Mononuclear cell (primary cell): ENCODE measurements around the gene RNASE9. TPM values are rescaled to one million over a fixed set of nuclear protein-coding genes. Genes with fewer than 3 reads are reported as not detected.
"Not testable (repeated sequence)": the region's sequence is repeated elsewhere in the genome, so short reads cannot be mapped to it uniquely, and the experiment has no call there.

Source experiments
- H3K27me3 ChIP-seq: 2 replicates; pipeline ENCODE4 v1.6.0; 2011; ENCODE audit warnings: low read length, control low read depth; ENCODE audit not compliant: insufficient read depth
- H3K4me1 ChIP-seq: 2 replicates; pipeline ENCODE4 v1.5.1; 2011; ENCODE audit warnings: mild to moderate bottlenecking, low read length, control low read depth; ENCODE audit not compliant: insufficient read depth
- H3K4me3 ChIP-seq: 2 replicates; pipeline ENCODE4 v1.5.1; 2011; ENCODE audit warnings: mild to moderate bottlenecking, low read length, moderate library complexity
- H3K9me3 ChIP-seq: 2 replicates; pipeline ENCODE4 v1.5.1; 2011; ENCODE audit warnings: low read depth, mild to moderate bottlenecking, control low read depth, low read length
- total RNA-seq: library from RNA; depleted of rRNA; stranded (reverse); fragments of >200 nt; gene quantifications from one replicate; pipeline ENCODE4 v1.2.3, GENCODE V29; 2012

RNASE9 gene
- total RNA-seq, 1 donor = not detected

DNA sequence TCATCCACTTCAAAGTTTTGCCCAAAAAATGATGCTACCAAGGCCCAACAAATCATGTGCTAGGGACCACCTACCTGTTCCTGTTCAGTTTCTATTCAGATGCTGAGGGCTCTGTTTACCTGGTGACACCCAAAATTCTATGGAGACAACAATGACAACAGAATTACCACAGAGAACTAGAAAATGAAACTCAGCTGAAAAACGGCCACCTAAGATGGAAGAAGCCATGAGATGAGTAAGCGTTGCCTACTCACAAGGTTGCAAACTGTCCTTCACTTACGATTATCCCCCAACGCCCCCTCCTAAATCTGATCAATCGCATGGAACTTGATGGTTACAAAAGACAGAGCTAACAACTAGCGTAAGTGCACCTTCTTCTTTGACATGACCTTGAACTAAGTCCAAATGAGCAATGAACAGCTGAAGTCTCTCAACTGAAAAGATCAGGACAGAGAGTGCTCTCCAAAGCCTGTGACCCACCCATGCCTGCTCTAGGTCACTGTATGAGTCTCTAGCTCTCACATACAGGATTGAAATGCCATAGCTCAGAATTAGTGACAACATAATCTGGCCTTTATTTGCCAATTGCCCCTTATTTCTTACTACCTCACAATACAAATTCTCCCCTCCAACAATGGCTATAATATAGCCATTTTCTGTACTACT is 26.8 kb upstream of the RNASE9 start, which contains the start of gene RNASE11:
RNASE11 (minus strand) TSS at position 513 of the 666 bp plus-strand sequence.
- H3K4me3 ChIP-seq = no peak within 1 kb of the TSS
- peaks cover 6% of the 10 kb centered on the region for H3K27me3 ChIP-seq
- no peaks in the 10 kb centered on the region for H3K9me3 ChIP-seq
- H3K4me1 ChIP-seq = no peaks in the 10 kb centered on the region

DNA sequence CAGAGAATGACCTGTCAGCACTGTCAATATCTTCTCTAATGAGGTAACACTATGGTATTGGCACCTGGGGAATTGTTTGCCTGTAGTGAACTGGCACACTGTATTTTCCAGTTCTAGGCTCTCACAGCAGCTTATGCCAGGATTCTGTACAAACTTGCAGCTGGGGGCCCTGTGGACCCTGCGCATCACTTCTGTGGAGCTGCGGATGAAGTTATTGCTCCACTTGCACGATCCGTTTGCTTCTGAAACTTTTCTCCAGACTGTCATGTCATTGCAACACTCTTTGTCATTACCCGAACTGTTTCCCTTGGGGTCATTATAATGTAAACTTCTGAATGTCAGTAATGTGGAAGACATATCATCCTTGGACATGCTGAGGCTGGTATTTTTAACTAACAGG is 23.1 kb upstream of the RNASE9 start:
- Histone ChIP-seq H3K9me3 (no peaks in the 10 kb centered on the region), H3K4me3 (no peak overlapping the region), H3K4me1 (no peaks in the 10 kb centered on the region), H3K27me3 (no peaks in the 10 kb centered on the region)

DNA sequence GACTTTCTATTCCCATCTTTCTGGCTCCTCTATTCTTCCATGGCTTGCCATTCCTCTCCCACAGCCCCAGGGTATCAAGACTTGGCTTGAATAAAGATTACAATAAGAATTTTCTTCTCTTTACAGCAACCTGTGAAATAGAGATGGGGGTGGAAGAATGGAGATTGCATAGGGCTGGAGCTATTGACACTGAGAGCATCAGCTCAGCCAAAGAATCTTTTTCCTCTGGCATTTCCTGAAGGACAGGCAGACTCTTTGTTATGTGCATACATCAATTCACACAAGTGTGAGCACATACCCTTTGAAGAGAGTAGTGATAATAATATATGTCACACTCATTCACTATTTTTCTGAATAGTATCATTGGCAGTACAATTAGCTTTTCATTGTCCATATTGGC is 22.3 kb upstream of the RNASE9 start:
- no peaks in the 10 kb centered on the region for H3K4me1 ChIP-seq
- no peaks in the 10 kb centered on the region for H3K9me3 ChIP-seq
- no peak overlapping the region for H3K4me3 ChIP-seq
- H3K27me3 ChIP-seq = no peaks in the 10 kb centered on the region

DNA sequence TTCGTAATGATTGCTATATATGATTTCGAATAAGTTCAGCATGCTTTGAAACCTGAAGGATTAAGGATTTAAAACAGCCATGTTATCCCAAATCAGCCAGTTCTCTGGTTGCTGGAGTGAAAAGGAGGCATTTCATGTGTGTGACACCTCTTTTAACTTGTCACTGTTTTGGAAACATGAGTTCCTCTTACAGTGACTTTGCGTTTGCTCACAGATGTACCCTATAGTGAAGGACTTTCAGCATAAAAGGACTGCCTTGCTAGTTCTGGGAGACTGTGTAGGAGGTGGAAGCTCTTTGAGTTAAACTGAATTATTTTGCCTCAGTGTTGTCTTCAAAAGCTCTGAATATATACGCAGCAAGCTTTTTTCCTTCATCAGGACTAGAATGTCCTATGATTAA is 19.4 kb upstream of the RNASE9 start:
- H3K4me1 ChIP-seq = no peaks in the 10 kb centered on the region
- no peaks in the 10 kb centered on the region for H3K27me3 ChIP-seq
- H3K4me3 ChIP-seq = no peak overlapping the region
- H3K9me3 ChIP-seq = no peaks in the 10 kb centered on the region

DNA sequence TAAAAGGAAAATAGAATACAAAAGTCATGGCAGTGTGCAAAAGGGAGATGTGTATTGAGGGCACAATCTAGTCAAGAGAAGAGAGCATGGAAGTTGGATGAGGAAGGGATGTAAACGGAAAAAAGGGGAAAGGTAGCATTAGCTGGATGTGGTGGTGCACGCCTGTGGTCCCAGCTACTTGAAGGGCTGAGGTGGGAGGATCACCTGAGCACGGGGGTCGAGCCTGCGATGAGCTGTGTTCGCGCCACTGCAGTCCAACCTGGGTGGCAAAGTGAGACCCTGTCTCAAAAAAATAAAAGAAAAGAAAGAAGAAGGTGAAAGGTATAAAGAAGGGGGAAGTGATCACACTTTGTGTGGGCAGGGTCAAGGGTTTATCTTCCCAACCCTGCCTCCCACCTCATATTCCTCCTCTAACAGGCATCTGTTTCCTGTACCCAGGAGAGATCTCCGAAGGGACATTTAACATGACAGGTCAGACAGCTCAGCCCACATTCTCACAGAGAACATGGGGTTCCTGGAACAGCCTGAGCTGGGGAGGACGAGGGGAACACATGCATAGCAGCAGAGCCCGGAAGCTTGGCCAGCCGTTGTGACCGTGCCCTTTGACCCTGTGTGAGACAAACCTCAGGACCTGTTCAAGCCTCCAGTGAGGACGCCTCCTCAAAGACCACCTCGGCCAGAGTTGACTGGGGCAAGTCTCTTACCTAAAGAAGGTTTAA is 18.1 kb upstream of the RNASE9 start:
- no peaks in the 10 kb centered on the region for H3K9me3 ChIP-seq
- H3K4me1 ChIP-seq = no peaks in the 10 kb centered on the region
- no peaks in the 10 kb centered on the region for H3K27me3 ChIP-seq
- H3K4me3 ChIP-seq = no peak overlapping the region

DNA sequence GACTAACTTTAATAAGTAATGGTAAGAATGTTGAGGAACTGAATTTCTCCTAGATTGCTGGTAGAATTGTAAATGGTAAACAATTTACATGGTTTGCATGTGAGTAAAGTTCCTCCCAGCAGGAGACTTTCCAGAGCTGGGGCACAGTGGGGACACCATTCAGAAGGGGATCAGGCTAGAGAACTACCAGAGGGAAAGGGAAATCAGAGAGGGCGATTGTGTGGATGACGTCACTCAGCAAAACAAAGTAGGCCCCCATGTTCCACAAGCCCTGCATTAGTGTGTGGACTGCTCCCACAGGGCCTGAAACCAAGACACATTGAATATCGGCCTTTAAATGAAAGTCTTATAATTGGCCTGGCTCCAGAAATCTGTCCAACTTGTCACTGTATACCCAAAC is 17.5 kb upstream of the RNASE9 start:
- no peaks in the 10 kb centered on the region for H3K4me1 ChIP-seq
- H3K4me3 ChIP-seq = no peak overlapping the region
- no peaks in the 10 kb centered on the region for H3K27me3 ChIP-seq
- no peaks in the 10 kb centered on the region for H3K9me3 ChIP-seq

DNA sequence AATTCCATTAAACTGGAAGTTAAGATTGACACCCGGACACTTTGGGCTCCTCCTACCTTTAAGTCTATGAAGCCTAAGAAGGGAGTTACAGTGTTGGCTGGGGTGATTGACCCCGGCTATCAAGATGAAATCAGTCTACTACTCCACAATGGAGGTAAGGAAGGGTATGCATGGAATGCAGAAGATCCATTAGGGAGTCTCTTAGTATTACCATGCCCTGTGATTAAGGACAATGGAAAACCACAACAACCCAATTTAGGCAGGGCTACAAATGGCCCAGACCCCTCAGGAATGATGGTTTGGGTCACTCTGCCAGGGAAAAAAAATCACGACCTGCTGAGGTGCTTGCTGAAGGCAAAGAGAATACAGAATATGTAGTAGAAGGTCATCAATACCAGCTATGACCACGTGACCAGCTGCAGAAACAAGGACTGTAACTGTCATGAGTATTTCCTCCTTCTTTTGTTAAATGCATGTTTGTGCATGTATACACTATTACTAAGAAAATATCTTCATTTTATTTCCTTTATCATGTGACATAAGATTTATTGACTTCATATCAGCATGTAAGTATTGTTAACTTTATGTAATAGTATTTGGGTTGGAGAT is 11.6 kb upstream of the RNASE9 start:
- H3K9me3 ChIP-seq, H3K4me1 ChIP-seq, H3K4me3 ChIP-seq, H3K27me3 ChIP-seq: not testable (repeated sequence)

DNA sequence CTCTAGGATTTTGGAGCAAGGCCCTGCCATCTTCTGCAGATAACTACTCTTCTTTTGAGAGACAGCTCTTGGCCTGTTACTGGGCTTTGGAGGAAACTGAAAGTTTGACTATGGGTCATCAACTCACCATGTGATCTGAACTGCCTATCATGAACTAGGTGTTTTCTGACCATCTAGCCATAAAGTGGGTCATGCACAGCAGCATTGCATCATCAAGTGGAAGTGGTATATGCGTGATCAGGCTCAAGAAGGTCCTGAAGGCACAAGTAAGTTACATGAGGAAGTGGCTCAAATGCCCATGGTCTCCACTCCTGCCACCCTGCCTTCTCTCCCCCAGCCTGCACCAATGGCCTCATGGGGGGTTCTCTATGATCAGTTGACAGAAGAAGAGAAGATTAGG is 9.9 kb upstream of the RNASE9 start:
- not testable (repeated sequence) for H3K4me1 ChIP-seq, H3K9me3 ChIP-seq, H3K27me3 ChIP-seq, H3K4me3 ChIP-seq

DNA sequence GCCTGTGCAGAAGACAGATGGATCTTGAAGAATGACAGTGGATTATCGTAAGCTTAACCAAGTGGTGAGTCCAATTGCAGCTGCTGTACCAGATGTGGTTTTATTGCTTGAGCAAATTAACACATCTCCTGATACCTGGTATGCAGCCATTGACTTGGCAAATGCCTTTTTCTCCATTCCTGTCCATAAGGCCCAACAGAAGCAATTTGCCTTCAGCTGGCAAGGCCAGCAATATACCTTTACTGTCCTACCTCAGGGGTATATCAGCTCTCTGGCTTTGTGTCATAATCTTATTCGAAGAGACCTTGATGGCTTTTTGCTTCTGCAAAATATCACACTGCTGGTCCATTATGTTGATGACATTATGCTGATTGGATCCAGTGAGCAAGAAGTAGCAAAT is 9.0 kb upstream of the RNASE9 start:
- not testable (repeated sequence) for H3K9me3 ChIP-seq, H3K27me3 ChIP-seq, H3K4me1 ChIP-seq, H3K4me3 ChIP-seq

DNA sequence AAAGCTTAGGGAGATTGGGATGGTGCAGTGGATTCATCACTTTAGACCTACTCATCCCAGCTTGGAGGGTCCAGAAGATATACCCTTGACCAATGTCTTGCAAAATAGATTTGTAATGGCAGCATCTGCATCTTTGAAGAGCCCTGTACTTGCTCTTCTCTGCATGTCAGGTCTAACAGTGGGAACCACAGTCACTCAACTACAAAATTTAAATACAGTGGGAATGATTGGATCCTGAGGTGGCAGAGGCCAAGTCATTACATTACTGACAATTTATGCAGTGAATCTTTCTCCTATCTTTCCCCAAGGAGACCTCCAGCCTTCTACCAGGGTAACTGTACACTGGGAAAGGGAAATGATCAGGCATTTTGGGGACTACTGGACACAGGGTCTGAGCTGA is 8.2 kb upstream of the RNASE9 start:
- Histone ChIP-seq H3K27me3 (no peaks in the 10 kb centered on the region), H3K4me3 (no peak overlapping the region), H3K4me1 (no peaks in the 10 kb centered on the region), H3K9me3 (no peaks in the 10 kb centered on the region)

DNA sequence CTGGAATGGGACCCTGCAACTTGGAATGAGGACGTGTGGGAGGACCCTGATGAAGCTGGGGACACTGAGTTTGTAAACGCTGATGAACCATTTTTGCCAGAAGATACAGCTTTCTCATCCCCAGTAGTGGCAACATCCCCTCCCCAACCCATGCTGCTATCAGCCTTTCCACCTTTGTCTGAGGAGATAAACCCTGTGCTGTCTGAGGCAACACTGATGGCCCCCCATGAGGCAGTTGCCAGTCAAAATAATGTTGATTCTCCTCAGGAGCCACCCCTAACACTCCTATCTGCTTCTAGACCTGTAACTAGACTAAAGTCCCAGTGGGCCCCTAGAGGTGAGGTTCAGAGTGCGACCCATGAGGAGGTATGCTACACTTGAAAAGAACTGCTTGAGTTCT is 7.5 kb upstream of the RNASE9 start:
- H3K4me1 ChIP-seq = no peaks in the 10 kb centered on the region
- H3K27me3 ChIP-seq = no peaks in the 10 kb centered on the region
- H3K4me3 ChIP-seq = no peak overlapping the region
- no peaks in the 10 kb centered on the region for H3K9me3 ChIP-seq

DNA sequence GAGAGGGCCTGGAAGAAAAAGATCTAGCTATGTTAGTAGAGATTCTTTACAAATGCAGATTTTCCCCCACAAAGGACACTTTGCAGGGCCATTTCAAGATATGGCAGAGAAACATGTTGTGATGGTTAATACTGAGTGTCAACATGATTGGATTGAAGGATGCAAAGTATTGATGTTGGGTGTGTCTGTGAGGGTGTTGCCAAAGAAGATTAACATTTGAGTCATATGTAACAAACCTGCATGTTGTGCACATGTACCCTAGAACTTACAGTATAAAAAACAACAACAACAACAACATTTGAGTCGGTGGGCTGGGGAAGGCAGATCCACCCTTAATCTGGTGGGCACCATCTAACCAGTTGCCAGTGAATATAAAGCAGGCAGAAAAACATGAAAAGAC is 6.4 kb upstream of the RNASE9 start:
- not testable (repeated sequence) for H3K9me3 ChIP-seq, H3K4me1 ChIP-seq, H3K4me3 ChIP-seq, H3K27me3 ChIP-seq

DNA sequence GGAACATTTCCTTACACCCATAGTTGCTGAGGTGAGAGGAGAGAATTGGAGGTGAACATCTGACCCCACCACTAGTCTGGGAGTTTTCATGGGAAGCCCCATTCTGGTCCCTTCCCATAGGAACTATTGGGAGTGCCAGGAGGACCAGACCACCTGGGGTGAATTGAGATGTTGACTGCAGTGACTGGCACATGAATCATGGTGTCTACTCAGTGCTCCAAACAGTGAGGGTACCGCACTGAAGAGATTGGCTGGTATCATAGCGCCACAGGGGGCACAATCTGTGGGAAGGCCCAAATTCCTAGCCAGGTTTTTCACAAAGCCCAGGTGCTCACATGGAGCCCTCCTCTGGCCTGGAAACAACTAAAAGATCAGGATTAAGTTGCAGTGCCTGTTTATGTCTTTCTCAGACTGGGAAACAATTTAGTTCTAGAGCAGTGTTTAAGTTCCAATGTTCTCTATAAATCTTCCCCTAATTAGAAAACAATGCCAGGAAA is 3.7 kb upstream of the RNASE9 start:
- no peak overlapping the region for H3K4me3 ChIP-seq

DNA sequence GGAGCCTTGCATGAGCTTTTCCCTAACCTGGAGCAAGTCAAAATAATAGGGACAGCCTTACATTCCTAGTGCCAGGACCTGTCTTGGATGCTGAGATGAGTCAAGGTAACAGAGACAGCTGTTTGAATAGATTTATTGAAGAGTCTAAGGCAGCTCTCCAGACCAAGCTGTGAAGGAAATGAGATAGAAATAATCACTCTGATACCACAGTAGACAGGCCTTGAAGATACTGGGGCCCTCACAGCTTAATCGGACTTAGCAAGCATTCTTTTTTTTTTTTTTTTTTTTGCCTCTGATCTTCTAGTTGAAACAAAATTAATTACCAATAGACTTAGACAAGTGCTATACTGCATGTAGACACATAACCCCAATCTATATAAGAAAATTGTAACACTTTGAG is 3.1 kb upstream of the RNASE9 start:
- H3K9me3 ChIP-seq = no peaks in the 10 kb centered on the region
- H3K27me3 ChIP-seq = no peaks in the 10 kb centered on the region
- H3K4me3 ChIP-seq = no peak overlapping the region
- H3K4me1 ChIP-seq = no peaks in the 10 kb centered on the region

More for the DNA sequence above, 3.7 kb upstream of the RNASE9 start:
- Histone ChIP-seq H3K27me3 (no peaks in the 10 kb centered on the region), H3K4me1 (no peaks in the 10 kb centered on the region), H3K9me3 (no peaks in the 10 kb centered on the region)

DNA sequence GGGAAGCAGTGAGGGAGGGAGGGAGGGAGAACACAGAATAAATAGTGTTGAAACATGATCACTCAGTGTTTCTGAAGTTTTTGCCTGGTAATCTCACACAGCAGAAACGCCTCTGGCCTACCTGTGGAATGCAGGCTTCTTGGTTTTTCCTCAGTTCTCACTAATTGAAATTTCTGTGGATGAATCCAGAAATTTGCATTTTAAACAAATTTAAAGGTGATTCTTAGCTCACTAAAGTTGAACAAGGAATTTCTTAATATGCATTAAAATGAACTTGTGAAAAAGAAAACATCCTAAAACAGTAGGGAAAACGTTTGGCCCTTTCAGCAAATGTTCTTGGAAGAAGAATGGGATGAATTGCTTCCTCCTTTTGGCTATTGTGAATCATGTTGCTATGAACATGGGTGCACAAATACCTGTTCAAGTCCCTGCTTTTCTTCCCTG is 1.4 kb downstream of the RNASE9 start:
- Histone ChIP-seq H3K4me1 (no peaks in the 10 kb centered on the region), H3K4me3 (no peak overlapping the region), H3K27me3 (no peaks in the 10 kb centered on the region), H3K9me3 (no peaks in the 10 kb centered on the region)

DNA sequence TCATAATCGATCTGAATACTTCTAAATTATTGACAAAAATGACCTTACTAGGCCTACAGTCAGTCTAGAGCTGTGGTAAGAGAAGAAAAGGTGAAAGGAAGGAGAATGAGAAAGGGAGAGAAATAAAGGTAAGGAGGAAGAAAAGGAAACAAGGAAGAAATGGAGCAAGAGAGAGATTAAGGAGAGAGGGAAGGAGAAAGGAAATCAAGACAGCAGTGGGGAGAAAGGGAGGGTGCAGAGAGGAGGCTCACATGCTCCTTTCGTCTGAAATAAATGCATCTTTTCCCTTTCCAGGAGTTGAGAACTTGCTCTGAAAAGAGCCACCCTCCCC is 3.7 kb downstream of the RNASE9 start:
- H3K4me1 ChIP-seq = no peaks in the 10 kb centered on the region
- no peak overlapping the region for H3K4me3 ChIP-seq
- H3K9me3 ChIP-seq = no peaks in the 10 kb centered on the region
- H3K27me3 ChIP-seq = no peaks in the 10 kb centered on the region
